ENCODE results near the gene CREB1.

CREB1 gene

DNA sequence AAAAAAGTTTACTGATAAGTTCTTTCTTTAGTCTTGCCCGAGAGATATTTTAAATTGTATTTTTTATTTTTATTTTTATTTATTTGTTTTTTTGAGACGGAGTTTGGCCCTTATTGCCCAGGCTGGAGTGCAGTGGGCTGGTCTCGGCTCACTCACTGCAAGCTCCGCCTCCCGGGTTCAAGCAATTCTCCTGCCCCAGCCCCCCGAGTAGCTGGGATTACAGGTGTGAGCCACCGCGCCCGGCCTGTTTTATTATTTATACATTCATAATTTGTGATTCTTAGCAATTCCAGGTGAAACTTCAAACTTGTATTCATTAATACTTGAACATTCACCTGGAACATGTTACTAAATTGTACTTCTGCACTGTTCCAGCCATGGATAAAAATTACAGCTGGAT, 2.9 kb downstream of the CREB1 start:
- TF ChIP-seq, protein P1, sequence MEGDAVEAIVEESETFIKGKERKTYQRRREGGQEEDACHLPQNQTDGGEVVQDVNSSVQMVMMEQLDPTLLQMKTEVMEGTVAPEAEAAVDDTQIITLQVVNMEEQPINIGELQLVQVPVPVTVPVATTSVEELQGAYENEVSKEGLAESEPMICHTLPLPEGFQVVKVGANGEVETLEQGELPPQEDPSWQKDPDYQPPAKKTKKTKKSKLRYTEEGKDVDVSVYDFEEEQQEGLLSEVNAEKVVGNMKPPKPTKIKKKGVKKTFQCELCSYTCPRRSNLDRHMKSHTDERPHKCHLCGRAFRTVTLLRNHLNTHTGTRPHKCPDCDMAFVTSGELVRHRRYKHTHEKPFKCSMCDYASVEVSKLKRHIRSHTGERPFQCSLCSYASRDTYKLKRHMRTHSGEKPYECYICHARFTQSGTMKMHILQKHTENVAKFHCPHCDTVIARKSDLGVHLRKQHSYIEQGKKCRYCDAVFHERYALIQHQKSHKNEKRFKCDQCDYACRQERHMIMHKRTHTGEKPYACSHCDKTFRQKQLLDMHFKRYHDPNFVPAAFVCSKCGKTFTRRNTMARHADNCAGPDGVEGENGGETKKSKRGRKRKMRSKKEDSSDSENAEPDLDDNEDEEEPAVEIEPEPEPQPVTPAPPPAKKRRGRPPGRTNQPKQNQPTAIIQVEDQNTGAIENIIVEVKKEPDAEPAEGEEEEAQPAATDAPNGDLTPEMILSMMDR (IDR thresholded peaks at IDR 0.05; ENCODE audit: insufficient read depth, low read length) = no peak
- TF ChIP-seq SPI1 (IDR thresholded peaks at IDR 0.05; ENCODE audit: borderline replicate concordance, low read depth) (no peak), GABPA (IDR thresholded peaks at IDR 0.05; ENCODE audit: low read depth) (no peak), POLR2AphosphoS5 (IDR thresholded peaks at IDR 0.05; ENCODE audit: low read depth) (no peak)
- TF ChIP-seq, protein P2, sequence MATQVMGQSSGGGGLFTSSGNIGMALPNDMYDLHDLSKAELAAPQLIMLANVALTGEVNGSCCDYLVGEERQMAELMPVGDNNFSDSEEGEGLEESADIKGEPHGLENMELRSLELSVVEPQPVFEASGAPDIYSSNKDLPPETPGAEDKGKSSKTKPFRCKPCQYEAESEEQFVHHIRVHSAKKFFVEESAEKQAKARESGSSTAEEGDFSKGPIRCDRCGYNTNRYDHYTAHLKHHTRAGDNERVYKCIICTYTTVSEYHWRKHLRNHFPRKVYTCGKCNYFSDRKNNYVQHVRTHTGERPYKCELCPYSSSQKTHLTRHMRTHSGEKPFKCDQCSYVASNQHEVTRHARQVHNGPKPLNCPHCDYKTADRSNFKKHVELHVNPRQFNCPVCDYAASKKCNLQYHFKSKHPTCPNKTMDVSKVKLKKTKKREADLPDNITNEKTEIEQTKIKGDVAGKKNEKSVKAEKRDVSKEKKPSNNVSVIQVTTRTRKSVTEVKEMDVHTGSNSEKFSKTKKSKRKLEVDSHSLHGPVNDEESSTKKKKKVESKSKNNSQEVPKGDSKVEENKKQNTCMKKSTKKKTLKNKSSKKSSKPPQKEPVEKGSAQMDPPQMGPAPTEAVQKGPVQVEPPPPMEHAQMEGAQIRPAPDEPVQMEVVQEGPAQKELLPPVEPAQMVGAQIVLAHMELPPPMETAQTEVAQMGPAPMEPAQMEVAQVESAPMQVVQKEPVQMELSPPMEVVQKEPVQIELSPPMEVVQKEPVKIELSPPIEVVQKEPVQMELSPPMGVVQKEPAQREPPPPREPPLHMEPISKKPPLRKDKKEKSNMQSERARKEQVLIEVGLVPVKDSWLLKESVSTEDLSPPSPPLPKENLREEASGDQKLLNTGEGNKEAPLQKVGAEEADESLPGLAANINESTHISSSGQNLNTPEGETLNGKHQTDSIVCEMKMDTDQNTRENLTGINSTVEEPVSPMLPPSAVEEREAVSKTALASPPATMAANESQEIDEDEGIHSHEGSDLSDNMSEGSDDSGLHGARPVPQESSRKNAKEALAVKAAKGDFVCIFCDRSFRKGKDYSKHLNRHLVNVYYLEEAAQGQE (IDR thresholded peaks at IDR 0.05; ENCODE audit: insufficient replicate concordance, low read depth) = no peak
- Histone ChIP-seq H3K27me3 (ENCODE audit: insufficient read depth, poor library complexity, severe bottlenecking) (no peaks in the 10 kb centered on the region), H3K4me3 (replicated peaks; ENCODE audit: insufficient read depth, low read length) (peak overlapping the region; percentile 62), H3K27ac (replicated peaks) (peak overlapping the region; percentile 87; the same call in 1 of the 2 replicates)
- no peak for DNase-seq (ENCODE audit: low read depth in 1 of 2, low spot score in 1 of 2)

DNA sequence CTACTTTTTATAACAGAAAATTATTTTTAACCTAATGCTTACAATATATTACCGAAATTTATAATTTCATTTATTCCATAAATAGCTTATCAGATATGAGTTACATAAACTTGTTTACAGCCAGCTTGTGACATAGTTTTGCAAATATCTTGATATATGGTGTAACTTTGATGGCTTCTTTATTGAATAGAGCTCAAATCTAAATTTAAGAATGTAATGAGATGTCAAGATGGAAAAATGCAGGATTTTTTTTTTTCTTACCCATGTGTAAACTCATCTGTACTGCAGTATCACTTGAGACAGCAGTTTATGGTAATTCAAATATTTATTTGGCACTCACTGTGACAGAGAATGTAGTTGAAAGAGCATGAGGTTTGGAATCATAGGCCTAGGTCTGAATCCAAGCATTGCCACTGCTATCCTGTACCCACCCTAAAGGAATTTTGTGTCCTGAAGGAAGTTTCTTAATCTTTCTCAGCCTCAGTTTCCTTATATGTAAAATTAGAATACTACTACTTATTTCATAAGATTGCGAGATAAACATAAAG, 3.8 kb downstream of the CREB1 start:
- Histone ChIP-seq H3K27ac (replicated peaks) (no peak overlapping the region), H3K4me3 (replicated peaks; ENCODE audit: insufficient read depth, low read length) (no peak overlapping the region), H3K27me3 (ENCODE audit: insufficient read depth, poor library complexity, severe bottlenecking) (no peaks in the 10 kb centered on the region)
- DNase-seq (ENCODE audit: low read depth in 1 of 2, low spot score in 1 of 2) = no peak
- TF ChIP-seq, protein P2 (IDR thresholded peaks at IDR 0.05; ENCODE audit: insufficient replicate concordance, low read depth) = no peak
- TF ChIP-seq, protein P1 (IDR thresholded peaks at IDR 0.05; ENCODE audit: insufficient read depth, low read length) = no peak
- TF ChIP-seq SPI1 (IDR thresholded peaks at IDR 0.05; ENCODE audit: borderline replicate concordance, low read depth) (no peak), POLR2AphosphoS5 (IDR thresholded peaks at IDR 0.05; ENCODE audit: low read depth) (no peak), GABPA (IDR thresholded peaks at IDR 0.05; ENCODE audit: low read depth) (no peak)

DNA sequence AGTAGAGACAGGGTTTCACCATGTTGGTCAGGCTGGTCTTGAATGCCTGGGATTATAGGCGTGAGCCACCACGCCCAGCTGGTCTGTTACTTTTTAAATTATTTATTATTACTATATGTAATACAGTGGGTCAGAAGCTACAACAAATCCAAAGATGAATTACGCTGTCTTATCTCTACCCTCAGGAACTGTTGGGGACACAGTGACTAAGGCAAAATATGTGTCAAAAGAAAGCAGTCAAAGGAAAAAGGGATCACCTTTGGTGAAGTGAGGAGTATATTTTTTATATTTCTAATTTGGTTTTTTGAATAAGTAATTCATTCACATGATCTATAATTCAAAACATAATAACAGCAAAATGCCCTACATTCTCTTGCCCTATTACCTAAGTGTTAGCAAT, 4.7 kb downstream of the CREB1 start:
- Histone ChIP-seq H3K27ac (replicated peaks) (no peak overlapping the region), H3K4me3 (replicated peaks; ENCODE audit: insufficient read depth, low read length) (no peak overlapping the region), H3K27me3 (ENCODE audit: insufficient read depth, poor library complexity, severe bottlenecking) (no peaks in the 10 kb centered on the region)
- no peak for TF ChIP-seq SPI1 (IDR thresholded peaks at IDR 0.05; ENCODE audit: borderline replicate concordance, low read depth)
- TF ChIP-seq POLR2AphosphoS5 (IDR thresholded peaks at IDR 0.05; ENCODE audit: low read depth) = no peak
- no peak for TF ChIP-seq GABPA (IDR thresholded peaks at IDR 0.05; ENCODE audit: low read depth)
- TF ChIP-seq, protein P2 (IDR thresholded peaks at IDR 0.05; ENCODE audit: insufficient replicate concordance, low read depth) = no peak
- TF ChIP-seq, protein P1 (IDR thresholded peaks at IDR 0.05; ENCODE audit: insufficient read depth, low read length) = no peak
- DNase-seq (ENCODE audit: low read depth in 1 of 2, low spot score in 1 of 2) = no peak
